HT1080 (cell line): ENCODE measurements around the gene PMVK. TPM values are rescaled to one million over a fixed set of nuclear protein-coding genes. Genes with fewer than 3 reads are reported as not detected.

ENCODE experiments used
- DNase-seq: peaks from one replicate; pipeline ENCODE4 v3.0.0-alpha.2; 2015; ENCODE audit warnings: low read depth
- total RNA-seq: library from RNA; depleted of rRNA; stranded (reverse); fragments of >200 nt; shearing (Covaris generic); gene quantifications from 2 replicates; pipeline ENCODE4 v1.2.3, GENCODE V29; 2014

Gene PMVK
- total RNA-seq, 1 experiment from 2014 or later = 10.8 TPM

DNA sequence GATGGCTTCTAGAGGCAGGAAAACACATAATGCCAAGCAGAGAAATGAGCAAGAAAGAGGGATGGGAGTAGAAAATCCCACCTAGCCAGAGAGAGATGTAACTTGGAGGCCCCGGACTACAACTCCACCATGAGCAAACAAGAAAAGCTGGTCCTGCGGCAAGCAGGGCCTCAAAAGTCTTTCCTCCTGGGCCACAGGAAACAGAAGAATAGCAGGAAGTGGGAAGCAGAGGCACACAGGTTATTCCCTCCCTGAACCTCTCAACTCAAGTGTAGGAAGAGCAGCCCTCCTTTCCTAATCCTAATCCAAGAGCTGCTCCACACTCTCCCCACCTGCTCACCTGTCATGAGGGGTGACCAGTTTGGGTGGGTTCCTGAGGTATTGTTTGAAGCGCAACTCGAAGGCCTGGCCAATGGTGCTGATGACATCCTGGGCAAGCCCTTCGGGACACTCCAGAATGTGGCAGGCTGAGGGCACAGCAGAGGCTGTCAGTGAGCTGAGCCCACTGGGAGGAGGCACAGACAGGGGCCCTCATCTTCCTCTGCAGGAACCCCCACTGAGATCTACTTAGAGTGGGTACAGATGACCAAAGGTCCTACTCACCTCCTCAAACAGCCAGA is 30.9 kb upstream of the PMVK start:
- no peak for DNase-seq

DNA sequence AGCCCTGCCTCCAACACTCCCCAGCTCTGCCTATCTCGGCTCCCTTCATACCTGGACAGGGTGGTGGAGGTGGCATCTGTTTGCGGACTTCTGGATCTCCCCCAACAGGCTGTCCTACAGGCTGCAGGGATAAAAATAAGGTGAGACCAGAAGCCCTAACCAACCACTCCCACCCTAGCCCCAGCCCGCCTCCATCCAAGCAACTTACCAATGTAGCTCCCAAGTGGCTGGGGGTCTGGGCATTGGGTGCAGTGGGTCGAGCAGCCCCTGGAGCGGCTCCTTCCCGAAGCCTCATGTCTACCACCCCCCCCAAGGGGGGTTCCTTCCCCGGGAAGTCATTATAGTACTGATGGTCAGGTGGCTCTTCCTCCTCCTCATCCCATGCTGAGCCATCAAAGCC is 29.6 kb upstream of the PMVK start:
- DNase-seq = no peak

DNA sequence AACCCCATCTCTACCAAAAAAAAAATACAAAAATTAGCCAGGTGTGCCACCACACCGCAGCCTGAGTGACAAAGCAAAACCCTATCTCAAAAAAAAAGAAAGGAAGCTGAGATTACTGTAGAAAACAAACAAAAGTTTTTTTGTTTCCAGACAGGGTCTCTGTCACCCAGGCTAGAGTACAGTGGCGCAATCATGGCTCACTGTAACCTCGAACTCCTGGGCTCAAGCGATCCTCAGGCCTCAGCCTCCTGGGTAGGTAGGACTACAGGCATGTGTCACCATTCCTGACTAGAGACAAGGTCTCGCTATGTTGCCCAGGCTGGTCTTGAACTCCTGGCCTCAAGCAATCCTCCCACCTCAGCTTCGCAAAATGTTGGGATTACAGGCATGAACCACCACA is 27.8 kb upstream of the PMVK start:
- no peak for DNase-seq

DNA sequence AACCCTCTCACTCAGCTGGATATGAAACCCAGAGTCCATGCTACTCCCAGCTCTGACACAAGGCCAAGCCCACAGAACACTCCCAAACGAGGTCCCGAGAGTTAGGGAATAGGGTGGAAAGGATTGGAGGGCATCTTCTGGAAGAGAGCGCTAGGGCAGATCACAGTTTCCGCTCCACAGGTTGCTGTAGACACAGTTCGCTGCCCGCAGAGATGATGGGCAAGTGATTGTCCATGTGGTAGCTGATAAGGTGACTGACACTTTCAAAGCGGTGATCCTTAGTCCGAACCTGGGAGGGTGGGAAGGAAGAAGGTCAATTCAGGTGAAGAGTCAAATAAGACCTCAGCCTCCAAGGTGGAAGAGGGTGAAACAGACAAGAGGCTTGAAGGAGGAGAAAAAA is 27.1 kb upstream of the PMVK start:
- DNase-seq = no peak

DNA sequence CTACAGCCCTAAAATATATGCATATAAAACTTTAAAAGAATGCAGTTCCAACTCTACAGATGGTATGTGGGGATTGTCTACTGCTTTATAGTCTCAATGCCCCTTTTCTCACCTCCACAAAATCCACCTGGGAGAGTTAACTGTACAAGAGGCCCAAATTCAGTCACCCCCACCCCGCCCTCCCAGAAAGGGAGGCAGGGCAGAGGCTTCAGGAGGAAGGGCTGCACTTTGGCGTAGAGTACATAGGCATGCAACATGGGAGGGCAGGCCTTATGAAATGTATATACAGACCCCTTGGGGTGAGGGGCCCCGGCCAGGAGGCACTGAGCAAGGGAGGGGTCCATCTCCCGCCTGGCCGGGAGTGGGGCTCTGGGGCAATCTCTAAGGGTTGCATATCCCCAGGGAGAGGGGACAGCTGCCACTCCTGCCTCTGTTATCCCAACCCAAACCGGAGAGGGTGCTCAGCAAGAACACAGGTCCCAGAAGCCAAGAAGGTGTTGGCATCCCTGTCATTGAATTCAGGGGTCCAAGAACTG is 26.3 kb upstream of the PMVK start:
- DNase-seq = no peak

DNA sequence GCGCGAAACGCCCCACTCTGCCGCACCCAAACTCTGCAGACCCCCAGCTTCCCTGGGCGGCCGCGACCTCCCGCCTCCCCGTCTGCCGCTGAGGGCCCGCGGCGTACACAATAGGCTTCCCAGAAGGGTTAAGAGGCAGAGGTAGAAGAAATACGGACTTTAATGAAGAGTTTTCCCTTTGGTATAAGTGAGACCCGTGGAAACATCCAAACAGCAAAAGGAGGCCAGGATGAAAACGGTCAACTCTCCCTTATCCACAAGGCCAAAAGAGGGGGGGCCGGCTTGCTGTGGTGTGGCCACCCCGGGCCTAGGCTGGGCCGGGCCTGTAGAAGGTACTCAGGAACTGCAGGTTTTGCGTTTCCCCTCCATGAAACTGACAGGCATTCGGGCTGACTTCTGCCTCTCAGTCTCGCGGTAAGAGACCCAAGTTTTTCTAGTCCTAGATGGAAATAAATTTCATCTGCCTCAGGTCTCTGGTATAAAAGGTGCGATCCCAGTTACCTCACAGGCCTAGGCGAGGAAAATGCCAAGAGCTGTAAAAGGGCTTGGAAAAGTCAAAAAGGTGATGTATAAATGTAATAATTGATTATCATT is 25.7 kb upstream of the PMVK start:
- no peak for DNase-seq

DNA sequence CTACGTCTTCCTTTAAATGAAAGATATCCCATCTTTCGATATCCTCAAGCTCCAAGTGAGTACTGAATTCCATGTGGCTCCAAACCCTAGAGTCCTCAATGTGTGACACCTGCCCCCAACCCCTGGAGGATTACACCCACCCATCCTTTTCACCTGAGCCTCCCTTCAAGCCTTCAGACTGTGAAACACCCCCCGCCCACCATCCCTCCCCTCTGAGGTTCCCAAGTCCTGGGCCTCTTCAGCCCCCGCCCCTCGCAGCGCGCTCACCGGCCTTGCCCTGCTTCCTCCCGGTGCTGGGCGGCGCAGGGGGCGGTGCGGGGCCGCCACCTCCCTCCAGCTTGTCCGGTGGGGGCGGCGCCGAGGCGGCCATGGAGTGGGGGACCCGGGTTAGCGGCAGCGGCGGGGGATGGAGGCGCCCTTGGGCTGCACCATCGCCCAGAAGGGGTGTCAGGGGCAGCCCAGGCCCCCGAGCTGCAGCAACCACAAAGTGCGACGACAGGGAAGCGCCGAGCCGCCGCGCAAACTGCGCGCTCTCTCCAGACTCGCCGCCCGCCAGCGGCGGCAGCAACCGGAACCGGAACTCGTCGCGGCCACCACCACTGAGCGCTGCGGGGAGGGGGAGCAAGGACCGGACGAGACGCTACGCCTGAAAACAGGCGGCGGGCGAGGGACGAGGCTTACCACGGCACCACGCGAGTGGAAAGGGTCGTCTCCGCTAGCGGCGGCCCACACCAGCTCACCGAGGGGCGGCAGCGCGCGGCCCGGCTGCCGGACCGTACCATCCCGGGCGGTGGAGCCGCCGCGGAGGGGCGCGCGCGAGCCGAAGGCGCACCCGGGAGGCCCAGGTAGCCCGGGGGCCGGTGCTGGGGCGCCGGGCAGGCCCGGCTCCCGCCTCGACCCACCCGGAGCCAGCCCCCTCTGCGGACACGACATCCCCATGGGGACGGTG is 25.0 kb upstream of the PMVK start, which contains the start of gene PYGO2:
TSS of gene PYGO2 (minus strand) at position 576 of the 949 bp plus-strand sequence. CDS start at position 370, 206 bp downstream.
- DNase-seq = peak; percentile 72

DNA sequence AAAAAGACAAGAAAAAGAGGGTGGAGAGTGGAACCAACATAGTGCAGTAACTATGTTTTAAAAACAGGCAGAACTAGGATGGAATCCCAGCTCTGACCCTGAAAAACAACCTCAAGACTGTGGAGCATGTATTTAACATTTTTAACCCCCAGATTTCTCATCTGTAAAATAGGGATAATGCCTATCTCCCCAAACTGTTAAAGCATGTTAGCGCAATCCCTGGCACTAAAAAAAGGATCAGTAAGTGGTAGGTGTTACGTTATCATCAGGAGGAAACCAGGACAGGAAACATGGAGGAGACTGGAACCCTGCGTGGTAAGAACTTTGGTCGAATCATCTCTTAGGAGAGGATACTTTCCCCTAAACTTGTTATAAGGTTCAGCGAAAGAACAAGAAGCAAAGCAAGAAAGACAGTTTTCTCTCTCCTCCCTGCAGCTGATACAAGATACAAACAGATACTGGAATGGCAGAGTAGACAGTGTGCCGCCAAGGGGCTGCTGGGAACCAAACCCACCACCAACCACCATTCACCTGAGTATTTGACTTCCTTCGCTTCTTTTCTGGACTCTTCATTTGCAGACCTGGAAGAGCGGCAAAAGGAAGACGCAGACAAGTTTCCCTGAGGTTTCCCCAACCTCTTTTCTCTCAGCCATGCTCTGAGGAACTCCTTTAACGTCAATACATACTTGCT is 24.1 kb upstream of the PMVK start:
- DNase-seq = no peak

DNA sequence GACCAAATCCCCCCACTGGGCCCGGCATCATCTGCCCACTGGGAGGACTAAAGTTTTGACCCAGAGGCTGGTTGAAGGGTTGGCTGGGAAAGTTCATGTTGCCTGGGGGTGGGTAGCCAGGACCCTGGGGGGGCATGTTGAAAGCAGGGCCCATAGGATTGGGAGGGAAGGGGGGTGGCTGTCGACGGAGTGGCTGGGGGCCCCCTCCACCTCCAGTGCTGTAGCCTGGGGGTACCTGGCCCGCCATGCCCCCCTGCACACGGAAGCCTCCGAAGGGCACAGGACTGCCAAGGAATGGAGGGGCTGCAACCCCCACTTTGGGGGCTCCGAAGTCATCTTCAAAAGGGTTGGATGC is 22.9 kb upstream of the PMVK start:
- no peak for DNase-seq

DNA sequence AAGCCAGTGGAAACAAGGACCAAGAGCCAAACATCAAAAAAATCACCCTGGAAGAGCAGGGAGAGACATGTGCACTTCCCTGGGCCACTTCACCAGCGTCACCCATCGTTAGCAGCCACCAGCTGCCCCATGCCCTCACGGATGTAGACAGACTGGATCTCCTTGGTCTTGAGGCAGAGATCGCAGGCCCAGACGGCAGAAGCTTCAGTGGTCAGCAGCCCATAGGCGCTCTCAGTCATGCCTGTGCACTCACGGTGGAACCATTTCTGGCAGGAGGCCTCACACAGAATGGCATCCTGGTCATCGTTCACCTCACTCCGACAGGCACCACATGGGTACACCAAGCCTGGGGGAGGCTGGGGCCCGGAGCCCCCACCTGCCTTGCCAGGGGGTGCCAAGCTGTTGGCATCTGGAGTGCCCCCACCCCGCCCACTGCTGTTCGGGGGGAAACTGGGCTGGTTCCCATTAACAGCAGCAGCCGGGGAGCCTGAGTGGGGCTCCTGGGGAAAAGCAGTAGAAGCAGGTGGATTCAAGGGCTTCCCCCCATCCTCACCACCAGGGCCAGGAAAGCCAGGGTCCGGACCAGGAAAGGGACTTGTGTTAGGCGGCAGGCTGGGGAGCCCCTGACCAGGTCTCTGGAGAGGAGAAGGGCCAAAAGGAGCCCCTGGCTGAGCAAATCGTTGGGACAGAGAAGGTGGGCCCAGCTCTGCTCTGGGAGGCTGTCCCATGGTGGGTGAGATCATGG is 22.3 kb upstream of the PMVK start:
- DNase-seq = no peak

DNA sequence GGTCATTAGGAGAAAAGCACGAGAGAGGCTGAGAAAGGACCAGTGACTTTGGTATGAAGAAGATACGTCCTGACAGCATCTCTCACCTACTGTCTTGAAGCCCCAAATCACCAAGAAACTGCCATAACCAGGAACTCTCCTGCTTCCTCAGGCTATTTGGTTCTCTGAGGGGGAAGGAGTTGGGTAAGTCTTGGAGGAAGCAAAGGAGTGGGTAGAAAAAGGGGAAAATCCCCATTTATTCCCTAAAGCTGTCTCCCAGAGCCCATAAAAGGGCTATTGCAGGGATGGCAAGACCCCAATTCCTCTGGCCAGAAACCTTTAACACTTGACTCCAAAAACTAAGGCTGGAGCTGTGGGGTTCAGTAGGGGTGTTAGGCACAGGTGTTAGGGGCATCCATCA is 21.5 kb upstream of the PMVK start:
- no peak for DNase-seq

DNA sequence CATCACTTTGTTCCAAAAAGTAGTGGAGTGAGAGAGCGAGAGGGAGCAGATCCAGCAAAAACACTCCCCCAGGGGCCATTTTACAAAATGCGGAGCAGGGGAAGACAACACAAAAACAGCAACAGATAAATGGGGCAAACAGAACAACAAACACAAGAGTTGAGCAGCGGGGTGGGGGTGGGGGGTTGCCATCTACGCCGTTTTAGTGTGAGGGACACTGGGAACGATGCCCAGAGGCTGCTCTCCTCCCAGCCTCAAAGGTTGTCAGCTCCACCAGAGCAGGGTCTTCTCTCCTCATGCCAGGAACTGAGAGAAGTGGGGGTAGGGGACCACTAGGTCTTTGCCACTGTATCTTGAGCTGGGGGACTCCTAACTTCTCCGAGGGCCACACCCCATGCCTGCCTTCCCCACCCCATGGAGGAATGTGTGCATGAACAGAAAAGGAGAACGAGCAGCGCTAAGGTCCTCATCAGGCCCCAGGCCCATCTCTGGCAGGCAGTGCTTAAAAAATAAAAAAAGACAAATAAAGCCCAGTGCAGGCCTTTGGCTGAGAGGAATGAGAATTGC is 20.7 kb upstream of the PMVK start:
- no peak for DNase-seq

DNA sequence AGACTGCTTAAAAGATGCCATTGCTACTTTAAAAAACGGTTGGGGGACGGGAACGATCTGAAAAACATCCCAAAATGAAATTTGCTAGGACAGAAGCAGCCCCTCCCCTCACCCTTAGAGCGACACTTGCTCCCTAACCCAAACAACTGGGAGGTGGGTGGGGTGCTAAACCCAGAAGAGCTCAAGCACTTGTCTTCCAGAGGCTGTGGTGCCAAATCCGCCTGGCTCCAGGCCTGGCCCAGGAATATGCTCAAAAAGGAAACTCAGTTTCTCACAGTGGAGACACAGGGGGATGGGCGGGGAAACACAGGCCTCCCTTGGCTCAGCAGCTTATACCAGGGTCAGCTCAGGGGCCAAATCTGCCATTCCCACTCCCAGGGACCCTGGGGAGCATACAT is 20.0 kb upstream of the PMVK start:
- DNase-seq = no peak

DNA sequence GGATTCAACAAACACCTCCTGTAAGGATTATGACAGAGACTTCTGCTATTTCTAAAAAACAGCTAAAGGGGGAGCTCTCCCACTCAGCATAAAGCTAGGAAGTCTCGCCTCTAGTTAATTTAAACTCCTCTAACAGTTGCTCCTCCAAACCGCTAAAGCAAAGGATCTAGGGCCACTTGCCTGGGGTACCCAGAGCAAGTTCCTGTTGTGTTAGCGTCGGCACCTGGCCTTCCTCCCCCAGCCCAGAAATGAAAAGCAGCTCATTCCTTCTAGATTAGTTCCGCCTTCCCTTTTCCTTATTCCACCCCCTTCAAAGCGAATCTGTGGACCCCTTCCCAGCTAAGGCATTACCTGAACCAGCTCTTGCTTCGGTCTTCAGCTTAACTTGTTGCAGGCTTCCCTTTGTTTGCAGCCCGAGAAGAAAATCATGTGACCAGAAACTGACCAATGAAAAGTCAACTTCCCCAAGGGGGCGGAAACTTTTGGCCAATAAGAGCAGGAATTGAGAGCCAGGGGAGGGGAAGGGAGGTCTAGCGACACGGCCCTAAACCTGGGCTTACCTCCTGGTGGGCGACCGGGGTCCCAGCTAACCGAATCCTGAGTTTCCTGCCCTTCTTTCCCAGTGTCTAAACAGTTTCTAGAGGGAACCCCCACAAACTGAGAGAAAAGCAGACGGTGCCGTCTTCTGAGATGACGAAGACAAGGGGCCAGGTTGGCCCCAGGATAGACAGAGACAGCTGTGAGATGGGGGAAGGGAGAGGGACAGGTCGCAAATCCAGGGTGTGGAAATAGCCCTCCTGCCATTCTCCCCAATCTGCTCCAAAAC is 19.4 kb upstream of the PMVK start, which contains the start of gene PBXIP1:
TSS of gene PBXIP1 (minus strand) at position 382 of the 826 bp plus-strand sequence. CDS start 2,378 bp downstream, outside the sequence.
- DNase-seq = peak; percentile 89

DNA sequence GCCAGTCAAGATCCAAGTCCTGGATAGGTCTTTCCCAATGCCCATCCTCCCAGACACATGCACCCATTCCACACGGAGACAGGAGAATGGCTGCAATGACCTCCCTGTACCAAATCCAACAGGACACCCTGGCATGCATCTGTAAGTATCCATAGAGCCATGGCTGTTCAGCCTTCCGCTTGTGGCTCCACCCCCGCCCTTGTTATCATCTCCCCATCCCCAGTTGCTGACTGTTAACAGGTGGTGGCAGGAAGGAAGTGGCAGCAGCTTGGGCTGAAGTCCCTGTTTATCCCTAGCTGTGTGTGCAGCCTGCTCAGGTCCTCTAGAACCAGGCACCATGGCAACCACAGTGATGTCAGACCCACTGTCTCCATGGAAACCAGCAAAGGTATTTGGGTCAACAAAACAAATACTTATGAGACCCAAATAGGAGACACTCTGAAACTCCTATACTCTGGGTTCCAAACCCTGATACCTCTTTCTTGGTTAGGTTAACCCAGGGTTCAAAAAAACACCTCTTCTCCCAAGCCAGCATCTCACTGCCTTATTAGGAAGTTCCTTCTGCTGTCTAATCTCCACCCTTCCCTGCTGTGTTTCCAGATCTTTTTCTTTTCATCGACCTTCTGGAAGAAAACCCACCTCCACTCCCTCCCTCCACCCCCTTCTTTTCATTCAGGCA is 18.7 kb upstream of the PMVK start:
- DNase-seq = peak; percentile 71

DNA sequence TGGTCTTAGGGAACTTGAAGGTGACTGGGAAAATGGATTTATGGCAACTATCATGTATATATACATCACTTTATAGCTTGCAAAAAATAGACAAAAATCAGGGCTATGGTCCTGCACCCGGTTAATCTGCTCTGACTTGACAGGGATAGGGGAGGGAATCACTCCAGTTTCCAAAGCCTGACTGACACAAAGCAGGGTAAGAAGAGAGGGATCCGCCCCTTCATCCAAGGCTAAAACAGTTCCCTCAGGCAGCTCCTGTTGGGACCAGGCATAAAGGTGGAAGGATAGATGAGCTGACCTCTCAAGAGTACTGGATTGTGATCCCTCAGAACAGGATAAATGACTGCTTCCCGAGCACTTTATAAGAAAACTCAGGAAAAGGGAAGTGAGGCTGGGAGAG is 18.0 kb upstream of the PMVK start:
- DNase-seq = no peak

DNA sequence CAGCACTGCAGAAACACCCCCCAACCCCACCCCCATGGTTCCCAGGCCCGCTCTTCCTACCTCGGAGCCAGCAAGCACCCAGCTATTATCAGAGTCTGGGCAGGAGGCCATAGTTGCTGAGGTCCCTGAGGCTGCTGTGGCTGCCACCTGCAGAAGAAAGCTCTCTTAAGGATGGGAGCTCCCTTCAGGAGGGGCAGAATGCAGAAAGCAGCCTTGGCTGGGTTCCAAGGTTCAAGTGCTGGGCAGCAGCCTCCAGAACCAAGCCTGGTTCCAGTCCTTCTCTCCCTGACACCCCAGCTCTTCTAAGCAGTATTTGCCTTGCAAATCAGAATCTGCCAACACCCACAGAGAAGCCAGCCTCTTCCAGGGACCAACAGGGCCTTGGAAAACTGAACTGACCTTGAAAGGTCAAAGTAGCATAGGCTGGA is 17.1 kb upstream of the PMVK start:
- DNase-seq = no peak

DNA sequence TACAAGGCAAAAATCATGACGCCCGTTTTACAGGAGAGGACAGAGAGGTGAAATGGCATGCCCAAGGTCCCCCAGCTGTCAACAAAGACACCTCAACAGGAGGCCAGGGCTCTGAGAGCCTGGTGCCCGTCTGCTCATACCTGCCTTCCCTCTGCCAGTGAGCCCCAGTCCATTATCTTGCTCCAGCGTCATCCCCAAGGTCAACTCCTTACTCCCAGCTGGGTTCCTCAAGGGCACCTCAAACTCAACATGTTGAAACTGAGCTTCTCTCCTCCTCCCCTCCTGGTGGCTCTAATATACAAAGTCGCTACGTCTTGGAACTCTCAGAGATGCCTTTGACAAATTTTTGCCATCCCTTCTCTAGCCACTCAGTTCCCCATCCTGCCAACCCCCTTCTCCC is 16.1 kb upstream of the PMVK start:
- no peak for DNase-seq
